Measurements from ENCODE around the gene KCNIP4. TPM values are rescaled to one million over a fixed set of nuclear protein-coding genes. Genes with fewer than 3 reads are reported as not detected.
"Not testable (repeated sequence)": the region's sequence is repeated elsewhere in the genome, so short reads cannot be mapped to it uniquely, and the experiment has no call there.

Gene KCNIP4
- total RNA-seq, 1 donor from 2014 or later: 0.59 TPM

DNA sequence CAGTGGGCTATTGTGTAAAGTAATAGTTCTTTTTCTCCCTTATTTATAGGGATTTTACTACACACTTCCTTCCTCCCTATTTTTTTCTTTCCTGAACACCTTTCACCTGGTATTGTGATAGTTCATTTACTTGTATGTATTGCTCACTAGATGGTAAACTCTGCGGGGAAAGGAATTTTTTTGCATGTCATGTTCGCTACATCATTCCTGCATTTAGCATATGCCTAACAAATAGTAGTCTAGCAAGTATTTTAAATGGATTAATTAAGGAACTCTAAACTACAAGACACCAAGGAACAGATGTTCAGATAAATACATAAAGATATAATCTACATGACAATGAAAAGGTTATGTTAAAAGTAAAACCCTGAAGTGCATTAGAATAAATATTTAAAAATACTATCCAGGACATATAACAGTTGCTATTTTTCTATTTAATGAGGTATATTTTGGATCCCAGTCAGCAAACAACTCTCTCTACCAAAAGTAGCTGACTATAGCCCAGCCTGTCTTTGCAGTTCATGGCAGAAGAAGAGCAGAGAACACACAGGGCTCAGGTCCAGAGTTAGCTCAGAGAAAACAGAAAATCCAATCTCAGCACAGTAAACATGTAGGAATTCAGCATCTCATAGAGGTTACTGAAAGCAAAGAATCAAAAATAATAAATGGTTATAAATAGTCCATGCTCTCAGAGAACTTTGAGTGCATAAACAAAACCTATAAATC is 1160.5 kb downstream of the KCNIP4 start:
- Histone ChIP-seq H3K27me3 (ENCODE audit: insufficient read depth, low read length) (no peaks in the 10 kb centered on the region), H3K4me3 (ENCODE audit: insufficient read depth, low read depth, low read length) (no peak overlapping the region), H3K79me2 (ENCODE audit: insufficient read depth, low read length) (no peaks in the 10 kb centered on the region), H3K9me3 (ENCODE audit: insufficient read depth, low read depth, low read length) (no peaks in the 10 kb centered on the region), H4K20me1 (ENCODE audit: insufficient read depth, low read length) (no peaks in the 10 kb centered on the region), H2AFZ (ENCODE audit: low read depth, low read length) (no peak overlapping the region), H3K27ac (ENCODE audit: low read depth, low read length) (no peak overlapping the region), H3K4me1 (ENCODE audit: insufficient read depth, low read length) (no peaks in the 10 kb centered on the region), H3K9ac (ENCODE audit: low read length) (no peak overlapping the region), H3K36me3 (ENCODE audit: insufficient read depth, low read length) (no peaks in the 10 kb centered on the region), H3K4me2 (ENCODE audit: low read length) (no peak overlapping the region)
- Mint-ChIP-seq H3K9me3 (ENCODE audit: unreplicated experiment) (peaks cover 2% of the 10 kb centered on the region), H3K27me3 (ENCODE audit: low read depth, unreplicated experiment) (no peaks in the 10 kb centered on the region), H3K4me1 (ENCODE audit: low read depth, unreplicated experiment) (no peaks in the 10 kb centered on the region), H3K27ac (ENCODE audit: unreplicated experiment) (no peak overlapping the region), H3K36me3 (ENCODE audit: low read depth, unreplicated experiment) (no peaks in the 10 kb centered on the region), H3K4me3 (ENCODE audit: unreplicated experiment) (no peak overlapping the region)
- no peak for TF ChIP-seq EZH2 (IDR thresholded peaks at IDR 0.05; ENCODE audit: insufficient read depth, low read length)
- TF ChIP-seq, protein P1, sequence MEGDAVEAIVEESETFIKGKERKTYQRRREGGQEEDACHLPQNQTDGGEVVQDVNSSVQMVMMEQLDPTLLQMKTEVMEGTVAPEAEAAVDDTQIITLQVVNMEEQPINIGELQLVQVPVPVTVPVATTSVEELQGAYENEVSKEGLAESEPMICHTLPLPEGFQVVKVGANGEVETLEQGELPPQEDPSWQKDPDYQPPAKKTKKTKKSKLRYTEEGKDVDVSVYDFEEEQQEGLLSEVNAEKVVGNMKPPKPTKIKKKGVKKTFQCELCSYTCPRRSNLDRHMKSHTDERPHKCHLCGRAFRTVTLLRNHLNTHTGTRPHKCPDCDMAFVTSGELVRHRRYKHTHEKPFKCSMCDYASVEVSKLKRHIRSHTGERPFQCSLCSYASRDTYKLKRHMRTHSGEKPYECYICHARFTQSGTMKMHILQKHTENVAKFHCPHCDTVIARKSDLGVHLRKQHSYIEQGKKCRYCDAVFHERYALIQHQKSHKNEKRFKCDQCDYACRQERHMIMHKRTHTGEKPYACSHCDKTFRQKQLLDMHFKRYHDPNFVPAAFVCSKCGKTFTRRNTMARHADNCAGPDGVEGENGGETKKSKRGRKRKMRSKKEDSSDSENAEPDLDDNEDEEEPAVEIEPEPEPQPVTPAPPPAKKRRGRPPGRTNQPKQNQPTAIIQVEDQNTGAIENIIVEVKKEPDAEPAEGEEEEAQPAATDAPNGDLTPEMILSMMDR (IDR thresholded peaks at IDR 0.05; ENCODE audit: insufficient read depth, low read depth, low read length): no peak
- DNase-seq (ENCODE audit: low read depth): no peak
- no peak for FAIRE-seq

DNA sequence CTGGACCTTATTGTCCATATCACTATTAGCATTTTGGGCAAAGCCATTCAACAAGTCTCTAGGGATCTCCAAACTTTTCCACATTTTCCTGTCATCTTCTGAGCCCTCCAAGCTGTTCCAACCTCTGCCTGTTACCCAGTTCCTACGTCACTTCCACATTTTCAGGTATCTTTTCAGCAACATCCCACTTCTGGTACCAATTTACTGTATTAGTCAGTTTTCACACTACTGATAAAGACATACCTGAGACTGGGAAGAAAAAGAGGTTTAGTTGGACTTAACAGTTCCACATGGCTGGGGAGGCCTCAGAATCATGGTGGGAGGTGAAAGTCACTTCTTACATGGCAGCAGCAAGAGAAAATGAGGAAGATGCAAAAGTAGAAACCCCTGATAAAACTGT is 1165.4 kb downstream of the KCNIP4 start:
- FAIRE-seq: not testable (repeated sequence)

DNA sequence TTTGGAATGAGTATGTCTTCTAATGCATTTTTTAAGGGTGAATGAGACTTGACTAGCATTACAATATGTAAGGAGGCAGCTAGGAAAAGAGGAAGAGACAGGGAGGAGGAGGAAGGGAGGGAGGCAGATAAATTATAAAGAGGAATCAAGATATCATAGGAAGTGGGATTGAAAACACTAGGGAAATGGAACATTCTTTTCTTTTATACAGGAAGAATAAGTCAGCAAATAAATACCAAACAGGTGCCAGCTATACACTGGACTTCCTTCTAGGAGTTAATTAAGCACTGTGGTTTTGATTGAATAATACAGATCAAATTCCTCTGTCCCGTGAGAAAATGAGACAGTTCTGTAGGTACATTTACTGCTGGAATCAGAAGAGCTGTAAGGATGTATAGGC is 1169.7 kb downstream of the KCNIP4 start:
- Mint-ChIP-seq H3K27me3 (ENCODE audit: low read depth, unreplicated experiment) (no peaks in the 10 kb centered on the region), H3K9me3 (ENCODE audit: unreplicated experiment) (peaks cover 13% of the 10 kb centered on the region), H3K4me1 (ENCODE audit: low read depth, unreplicated experiment) (no peaks in the 10 kb centered on the region), H3K36me3 (ENCODE audit: low read depth, unreplicated experiment) (peaks cover 4% of the 10 kb centered on the region), H3K4me3 (ENCODE audit: unreplicated experiment) (no peak overlapping the region), H3K27ac (ENCODE audit: unreplicated experiment) (no peak overlapping the region)
- H3K27ac ChIP-seq (ENCODE audit: low read depth, low read length): no peak overlapping the region
- no peaks in the 10 kb centered on the region for H4K20me1 ChIP-seq (ENCODE audit: insufficient read depth, low read length)
- H3K4me1 ChIP-seq (ENCODE audit: insufficient read depth, low read length): no peaks in the 10 kb centered on the region
- no peak for TF ChIP-seq EZH2 (IDR thresholded peaks at IDR 0.05; ENCODE audit: insufficient read depth, low read length)
- TF ChIP-seq, protein P1 (IDR thresholded peaks at IDR 0.05; ENCODE audit: insufficient read depth, low read depth, low read length): no peak
- H3K27me3 ChIP-seq (ENCODE audit: insufficient read depth, low read length): no peaks in the 10 kb centered on the region
- H3K9me3 ChIP-seq (ENCODE audit: insufficient read depth, low read depth, low read length): no peaks in the 10 kb centered on the region
- no peaks in the 10 kb centered on the region for H3K79me2 ChIP-seq (ENCODE audit: insufficient read depth, low read length)
- no peak for FAIRE-seq
- H3K4me2 ChIP-seq (ENCODE audit: low read length): no peak overlapping the region
- DNase-seq (ENCODE audit: low read depth): no peak
- no peak overlapping the region for H3K9ac ChIP-seq (ENCODE audit: low read length)
- H3K36me3 ChIP-seq (ENCODE audit: insufficient read depth, low read length): no peaks in the 10 kb centered on the region
- no peak overlapping the region for H3K4me3 ChIP-seq (ENCODE audit: insufficient read depth, low read depth, low read length)
- no peak overlapping the region for H2AFZ ChIP-seq (ENCODE audit: low read depth, low read length)

More for the DNA sequence above, 1165.4 kb downstream of the KCNIP4 start:
- not testable (repeated sequence) for H3K4me2 ChIP-seq (ENCODE audit: low read length); H3K36me3 ChIP-seq (ENCODE audit: insufficient read depth, low read length); H4K20me1 ChIP-seq (ENCODE audit: insufficient read depth, low read length); H2AFZ ChIP-seq (ENCODE audit: low read depth, low read length); H3K4me3 Mint-ChIP-seq (ENCODE audit: unreplicated experiment); H3K27me3 Mint-ChIP-seq (ENCODE audit: low read depth, unreplicated experiment); H3K27me3 ChIP-seq (ENCODE audit: insufficient read depth, low read length); H3K4me1 ChIP-seq (ENCODE audit: insufficient read depth, low read length); H3K36me3 Mint-ChIP-seq (ENCODE audit: low read depth, unreplicated experiment); H3K27ac Mint-ChIP-seq (ENCODE audit: unreplicated experiment); H3K27ac ChIP-seq (ENCODE audit: low read depth, low read length); H3K9ac ChIP-seq (ENCODE audit: low read length); DNase-seq (ENCODE audit: low read depth); H3K4me3 ChIP-seq (ENCODE audit: insufficient read depth, low read depth, low read length); H3K9me3 ChIP-seq (ENCODE audit: insufficient read depth, low read depth, low read length); H3K4me1 Mint-ChIP-seq (ENCODE audit: low read depth, unreplicated experiment); H3K79me2 ChIP-seq (ENCODE audit: insufficient read depth, low read length)
- peaks cover 13% of the 10 kb centered on the region for H3K9me3 Mint-ChIP-seq (ENCODE audit: unreplicated experiment)
